ENCODE results near the gene MX2. TPM values are rescaled to one million over a fixed set of nuclear protein-coding genes. Genes with fewer than 3 reads are reported as not detected.

Gene MX2
- total and polyA plus RNA-seq, 2 experiments from 2014 or later = 5.4 to 9.2 TPM

GRCh38 chr21:41367945-41368734 is 6.3 kb downstream of the MX2 start:
- DNase-seq (ENCODE audit: low spot score) (no peak), ATAC-seq (no peak)
- Histone ChIP-seq H3K4me3 (no peak overlapping the region), H4K20me1 (replicated peaks; ENCODE audit: insufficient read depth) (no peaks in the 10 kb centered on the region), H3K9me2 (ENCODE audit: insufficient read depth) (0 out of 2 replicates have a peak, but pooled peaks cover 10% of the 10 kb centered on the region), H3K27me3 (ENCODE audit: insufficient read depth) (no peaks in the 10 kb centered on the region), H3F3A (replicated peaks; ENCODE audit: low read depth) (no peaks in the 10 kb centered on the region), H3K4me2 (peak overlapping the region; percentile 88; the same call in 1 of the 2 replicates), H3K27ac (ENCODE audit: low read depth) (no peak overlapping the region), H3K79me2 (replicated peaks; ENCODE audit: insufficient read depth) (0 out of 2 replicates have a peak, but pooled peaks cover 7% of the 10 kb centered on the region), H2AFZ (peak overlapping the region; percentile 100), H3K4me1 (ENCODE audit: insufficient read depth) (peaks cover 16% of the 10 kb centered on the region; the same call in 1 of the 2 replicates), H3K36me3 (ENCODE audit: insufficient read depth) (no peaks in the 10 kb centered on the region)
- Mint-ChIP-seq H3K4me3 (no peak overlapping the region), H3K27me3 (ENCODE audit: insufficient read depth, low read depth, poor library complexity) (peaks cover 7% of the 10 kb centered on the region), H3K9me3 (no peaks in the 10 kb centered on the region; the same call in 2 of the 3 replicates), H3K4me1 (peaks cover 9% of the 10 kb centered on the region; the same call in 2 of the 3 replicates), H3K27ac (no peak overlapping the region; the same call in 1 of the 2 replicates), H3K36me3 (ENCODE audit: low read depth) (no peaks in the 10 kb centered on the region)
- TF ChIP-seq ZNF462 (CRISPR knock-in tag; IDR thresholded peaks at IDR 0.05) (no peak), ETS1 (IDR thresholded peaks at IDR 0.05) (no peak), REST (IDR thresholded peaks at IDR 0.05; ENCODE audit: unreplicated experiment) (no peak), STAT1 (IDR thresholded peaks at IDR 0.05; ENCODE audit: unreplicated experiment) (no peak), NANOG (IDR thresholded peaks at IDR 0.05; ENCODE audit: borderline replicate concordance) (no peak), EZH2 (IDR thresholded peaks at IDR 0.05; ENCODE audit: low read depth, unreplicated experiment) (no peak), POLR2AphosphoS5 (IDR thresholded peaks at IDR 0.05; ENCODE audit: low read depth) (no peak), EZH2phosphoT487 (IDR thresholded peaks at IDR 0.05; ENCODE audit: unreplicated experiment) (no peak), CREB1 (CRISPR knock-in tag; IDR thresholded peaks at IDR 0.05; ENCODE audit: low read depth) (no peak), ZNF331 (CRISPR knock-in tag; IDR thresholded peaks at IDR 0.05; ENCODE audit: low read depth) (no peak), JUNB (IDR thresholded peaks at IDR 0.05; ENCODE audit: unreplicated experiment) (no peak), ZNF114 (CRISPR knock-in tag; IDR thresholded peaks at IDR 0.05) (no peak), CTCF (conservative IDR thresholded peaks at IDR 0.05; ENCODE audit: low read depth in 2 of 2) (no peak)
